ENCODE measurements around the gene SCARB1. TPM values are rescaled to one million over a fixed set of nuclear protein-coding genes. Genes with fewer than 3 reads are reported as not detected.

The SCARB1 gene
- total and polyA plus RNA-seq, 2 of the 13 experiments (the other 11 are each of a cell fraction or from before 2014, with no cell fraction given) = 63.4 to 160 TPM

GRCh38 chr12:124829008-124829707 is 34.5 kb downstream of the SCARB1 start (continued):
- TF ChIP-seq ZNF646 (CRISPR knock-in tag; IDR thresholded peaks at IDR 0.05) (no peak), PBX3 (CRISPR knock-in tag; IDR thresholded peaks at IDR 0.05; ENCODE audit: borderline replicate concordance) (no peak), TRAFD1 (CRISPR knock-in tag; IDR thresholded peaks at IDR 0.05; ENCODE audit: borderline replicate concordance) (no peak), KDM5A (IDR thresholded peaks at IDR 0.05; ENCODE audit: borderline replicate concordance, low read length) (no peak), ZIK1 (CRISPR knock-in tag; IDR thresholded peaks at IDR 0.05; ENCODE audit: borderline replicate concordance, low read depth) (no peak), ZNF335 (CRISPR knock-in tag; IDR thresholded peaks at IDR 0.05) (no peak), ZBTB3 (CRISPR knock-in tag; IDR thresholded peaks at IDR 0.05; ENCODE audit: borderline replicate concordance, low read depth) (no peak), POGZ (CRISPR knock-in tag; IDR thresholded peaks at IDR 0.05) (peak; percentile 73), ATF3 (CRISPR knock-in tag; IDR thresholded peaks at IDR 0.05) (peak; percentile 66), CBX5 (CRISPR knock-in tag; IDR thresholded peaks at IDR 0.05; ENCODE audit: borderline replicate concordance) (peak; percentile 83), CEBPG (CRISPR knock-in tag; IDR thresholded peaks at IDR 0.05) (peak; percentile 95), NFKB2 (CRISPR knock-in tag; IDR thresholded peaks at IDR 0.05; ENCODE audit: borderline replicate concordance) (no peak), ZNF12 (CRISPR knock-in tag; IDR thresholded peaks at IDR 0.05) (0 out of 2 replicates have a peak, but pooled peaks have one; percentile 46), NR3C1 (CRISPR knock-in tag; IDR thresholded peaks at IDR 0.05) (no peak), XBP1 (CRISPR knock-in tag; IDR thresholded peaks at IDR 0.05) (no peak), KDM3A (CRISPR knock-in tag; IDR thresholded peaks at IDR 0.05; ENCODE audit: low read depth) (0 out of 2 replicates have a peak, but pooled peaks have one; percentile 53), SMAD1 (CRISPR knock-in tag; IDR thresholded peaks at IDR 0.05; ENCODE audit: borderline replicate concordance, low read depth) (no peak), CCAR2 (optimal IDR thresholded peaks at IDR 0.05; ENCODE audit: low read depth, low read length) (no peak), MYPOP (CRISPR knock-in tag; IDR thresholded peaks at IDR 0.05) (no peak)
